GM18505 (cell line): ENCODE results near the gene RPUSD3.

Experiments
- ATAC-seq: cut with Tn5 transposase; IDR thresholded peaks from one replicate; pipeline ENCODE4 v1.9.1; 2021; ENCODE audit not compliant: unreplicated experiment
- POLR2A ChIP-seq: IDR thresholded peaks from 4 replicates; pipeline ENCODE4 v1.6.1; 2011; ENCODE audit warnings: borderline replicate concordance; ENCODE audit not compliant: insufficient read depth, insufficient read length; ENCODE audit errors: extremely low read depth

The RPUSD3 gene

GRCh38 chr3:9793161-9793781 is 50.5 kb downstream of the RPUSD3 start:
- no peak for TF ChIP-seq POLR2A
- peak; percentile 2 for ATAC-seq

- peak; percentile 93 for TF ChIP-seq POLR2A
- peak; percentile 74 for ATAC-seq
Observed at GRCh38 chr3:9792405-9793160, 51.2 kb downstream of the RPUSD3 start, which contains the start of the genes ARPC4 and TADA3. TSS of gene ARPC4 (plus strand) at chr3:9793082. CDS start at chr3:9793122, 40 bp downstream. TSS of gene TADA3 (minus strand) at chr3:9792473. CDS start at chr3:9791466, 1,007 bp downstream.

- peak; percentile 67 for TF ChIP-seq POLR2A
- no peak for ATAC-seq
Observed at GRCh38 chr3:9791790-9792404, 51.9 kb downstream of the RPUSD3 start.

GRCh38 chr3:9791127-9791526 is 52.7 kb downstream of the RPUSD3 start:
- ATAC-seq, result no peak
- TF ChIP-seq POLR2A, result no peak
